K562 (cell line): ENCODE results near the gene UBE2R2. TPM values are rescaled to one million over a fixed set of nuclear protein-coding genes. Genes with fewer than 3 reads are reported as not detected.

ENCODE experiments used
- ATAC-seq: fragments of 200-7000 bp; cut with Tn5 transposase; 3 replicates; pipeline ENCODE4 v1.9.1; 2020; ENCODE audit warnings: moderate library complexity
- BruUV-seq: library from RNA; stranded (reverse); fragments of 400-500 nt; replicated peaks from 2 replicates; lab custom pipeline; 2021; lab: Mats Ljungman, UMichigan
- CTCF ChIA-PET: fragments of 300-600 bp; formaldehyde crosslinking; extraction: SDS; loops from one replicate; lab custom pipeline; 2021; ENCODE audit warnings: low intra/inter-chr PET ratio; lab: Yijun Ruan, JAX
- POLR2A ChIA-PET: fragments of 300-600, 350-650 bp; sonication (Branson Sonifier 250); formaldehyde crosslinking; extraction: SDS; loops from one replicate; lab custom pipeline; 2021; ENCODE audit warnings: antibody characterized with exemption, inconsistent platforms; lab: Yijun Ruan, JAX
- DNase-seq, 4 experiments: peaks; one replicate each; pipeline versions ENCODE4 v3.0.0 to v3.0.0-alpha.2; 2011 to 2018; ENCODE audit warnings: low spot score in 3 of 4, mixed read lengths in 3 of 4; ENCODE audit errors: extremely low read depth in 1 of 4
- FAIRE-seq: peaks from 2 replicates; lab custom pipeline; 2011; peaks lifted over from hg19 to GRCh38; lab: Jason Lieb, UNC
- H2AFZ ChIP-seq: 2 replicates; pipeline ENCODE4 v1.6.0; 2011; ENCODE audit warnings: low read depth, low read length, control low read depth, inconsistent platforms
- H3K27ac ChIP-seq: fragments of 200-600 bp; 3 replicates; pipeline ENCODE4 v1.8.0; 2011; ENCODE audit warnings: low read depth, mild to moderate bottlenecking, control low read depth, inconsistent platforms, low read length, moderate library complexity, mixed read lengths; ENCODE audit errors: extremely low read depth
- H3K27me3 ChIP-seq, 2 experiments: fragments of 300-600 bp in 1 of 2; 2 replicates in 1 of 2; 3 replicates in 1 of 2; pipeline versions ENCODE4 v1.6.0 to v1.8.0; 2011; ENCODE audit warnings: inconsistent platforms in 2 of 2, low read length in 2 of 2, mild to moderate bottlenecking in 1 of 2, mixed read lengths in 1 of 2, moderate library complexity in 1 of 2; ENCODE audit not compliant: control insufficient read depth in 2 of 2, insufficient read depth in 2 of 2
- H3K36me3 ChIP-seq: fragments of 300-600 bp; 3 replicates; pipeline ENCODE4 v1.8.0; 2011; ENCODE audit warnings: mild to moderate bottlenecking, low read length, inconsistent platforms; ENCODE audit not compliant: control insufficient read depth, insufficient read depth
- H3K4me1 ChIP-seq, 2 experiments: fragments of 200-600 bp in 1 of 2; replicated peaks in 1 of 2; 2 replicates in 1 of 2; 3 replicates in 1 of 2; pipeline versions ENCODE4 v1.5.1 to v1.8.0; 2011; ENCODE audit warnings: inconsistent platforms in 2 of 2, low read length in 2 of 2, mild to moderate bottlenecking in 1 of 2, mixed read lengths in 1 of 2, moderate library complexity in 1 of 2; ENCODE audit not compliant: control insufficient read depth in 2 of 2, insufficient read depth in 2 of 2
- H3K4me2 ChIP-seq: 2 replicates; pipeline ENCODE4 v1.6.1; 2011; ENCODE audit warnings: low read length, control low read depth, inconsistent platforms, mixed read lengths; ENCODE audit not compliant: insufficient read depth
- H3K4me3 ChIP-seq: fragments of 200-600 bp; sonication (generic), shearing (Covaris generic); 2 replicates; pipeline ENCODE4 v1.5.1; 2016; ENCODE audit warnings: control low read depth, inconsistent platforms
- H3K79me2 ChIP-seq: fragments of 200-600 bp; 3 replicates; pipeline ENCODE4 v1.8.0; 2011; ENCODE audit warnings: low read length, inconsistent platforms; ENCODE audit not compliant: control insufficient read depth, insufficient read depth
- H3K9ac ChIP-seq, 2 experiments: 2 replicates each; pipeline versions ENCODE4 v1.6.0 to v1.6.1; 2011; ENCODE audit warnings: low read depth in 2 of 2, low read length in 2 of 2, control low read depth in 1 of 2, inconsistent platforms in 1 of 2, mild to moderate bottlenecking in 1 of 2, mixed read lengths in 1 of 2; ENCODE audit not compliant: insufficient read depth in 1 of 2
- H3K9me1 ChIP-seq: one replicate; pipeline ENCODE4 v1.6.0; 2011; ENCODE audit warnings: inconsistent platforms, mild to moderate bottlenecking, low read length, moderate library complexity; ENCODE audit not compliant: control insufficient read depth, insufficient read depth
- H3K9me3 ChIP-seq: replicated peaks from 2 replicates; pipeline ENCODE4 v1.5.1; 2011; ENCODE audit warnings: low read depth, low read length, inconsistent platforms; ENCODE audit not compliant: control insufficient read depth, insufficient read depth
- H4K20me1 ChIP-seq: replicated peaks from 2 replicates; pipeline ENCODE4 v1.6.1; 2011; ENCODE audit warnings: low read length, inconsistent platforms, mixed read lengths; ENCODE audit not compliant: control insufficient read depth, insufficient read depth
- HLTF ChIP-seq: fragments of 450-650 bp; IDR thresholded peaks from 2 replicates; pipeline ENCODE4 v1.6.1; 2016
- PRDM10 ChIP-seq: fragments of 450-650 bp; IDR thresholded peaks from 2 replicates; pipeline ENCODE4 v1.6.1; 2018; ENCODE audit not compliant: partially characterized antibody
- RFX1 ChIP-seq: fragments of 450-650 bp; IDR thresholded peaks from 2 replicates; pipeline ENCODE4 v1.6.1; 2016; ENCODE audit warnings: mild to moderate bottlenecking, moderate library complexity
- WGBS: fragments of 100-300 bp; shearing (Covaris generic); methylation state at CpG from one replicate; pipeline ENCODE4 v1.1.6; 2016; ENCODE audit warnings: low coverage, mixed read lengths; ENCODE audit not compliant: insufficient coverage; ENCODE audit errors: missing lambda C conversion rate; 5-methylcytosine and 5-hydroxymethylcytosine counted together
- in situ Hi-C: fragments of 300-500 bp; cut with MboI; formaldehyde crosslinking; loops from 4 replicates; pipeline ENCODE4 v1.15.0; 2018; ENCODE audit warnings: inconsistent platforms, mixed read lengths
- intact Hi-C: fragments of 100-400 bp; cut with micrococcal nuclease; formaldehyde crosslinking; loops from 2 replicates; pipeline ENCODE4 v1.14.2; 2022
- polyA plus RNA-seq, 8 experiments: library from polyadenylated mRNA; depleted of rRNA in 4 of 8; stranded (reverse) in 5 of 8; unstranded in 3 of 8; fragments of >200 nt; fragmentation: Nextera tagmentation in 2 of 8; fragmentation: Illumina TruSeq in 1 of 8; extraction: Ambion mirVana in 2 of 8; extraction: Trizol in 1 of 8; gene quantifications; 2 replicates each; pipeline versions ENCODE4 v1.2.1 to v1.2.3, GENCODE V29; 2011 to 2014; ENCODE audit warnings: inconsistent platforms in 1 of 8, missing spikeins in 1 of 8
- total RNA-seq, 7 experiments: library from RNA; depleted of rRNA in 6 of 7; stranded (reverse); fragments of >200 nt in 6 of 7; fragmentation: Illumina TruSeq in 2 of 7; extraction: Trizol in 2 of 7; gene quantifications; 2 replicates each; pipeline versions ENCODE4 v1.2.1 to v1.2.3, GENCODE V29; 2011 to 2021; ENCODE audit warnings: low replicate concordance in 1 of 7

UBE2R2 gene
- total and polyA plus RNA-seq, 9 of the 15 experiments (the other 6 are each of a cell fraction or from before 2014, with no cell fraction given): 7.8 to 26.2 (median 11.8) TPM

DNA sequence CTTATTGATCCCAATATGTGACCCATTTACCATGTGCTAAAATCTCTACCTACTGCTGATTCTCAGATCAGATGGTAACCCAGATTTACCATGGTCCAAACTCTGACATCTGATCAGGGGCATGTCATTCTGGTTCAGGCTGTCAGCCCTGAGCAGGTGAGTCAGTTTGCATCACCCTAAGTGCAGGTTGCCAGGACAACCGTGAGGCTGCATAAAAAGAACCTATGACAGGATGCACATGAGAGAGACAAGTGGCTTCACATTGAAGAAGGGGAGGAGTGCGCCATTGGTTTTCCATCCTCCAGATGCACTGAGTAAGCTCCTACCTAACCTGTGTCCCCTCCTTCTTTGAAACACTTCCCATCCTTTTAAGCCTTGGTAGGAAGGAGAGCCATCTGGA lies 22.4 kb upstream of the UBE2R2 start:
- in situ Hi-C loops: no loop called here
- no TSS peak for BruUV-seq
- POLR2A ChIA-PET: interaction anchor here (0.7 kb wide), 1 partner anchor 134 kb away, joined by 4 read pairs; no protein-coding TSS in a partner anchor
- no peak for FAIRE-seq
- H3K9me1 ChIP-seq: no peaks in the 10 kb centered on the region
- 0% methylated on average over 1 of the region's 2 CpGs for WGBS
- TF ChIP-seq HLTF (no peak), PRDM10 (no peak), RFX1 (peak; percentile 48)
- TF ChIP-seq, all 486 proteins: peak for 1
- no peaks in the 10 kb centered on the region for H3K36me3 ChIP-seq
- H3K4me3 ChIP-seq: no peak overlapping the region
- no peaks in the 10 kb centered on the region for H4K20me1 ChIP-seq
- H3K9ac ChIP-seq: no peak overlapping the region
- DNase-seq: no peak
- peaks cover 5 to 23% of the 10 kb centered on the region in 2 experiments; a peak in 3 of 5 replicates for H3K27me3 ChIP-seq
- H3K27ac ChIP-seq: no peak overlapping the region
- no peaks in the 10 kb centered on the region for H3K79me2 ChIP-seq
- no peak for ATAC-seq
- no peak overlapping the region for H3K4me2 ChIP-seq
- CTCF ChIA-PET: no interaction called here
- no peaks in the 10 kb centered on the region for H3K9me3 ChIP-seq
- peaks cover 0 to 7% of the 10 kb centered on the region in 2 experiments; a peak in 2 of 5 replicates for H3K4me1 ChIP-seq
- intact Hi-C loops: no loop called here
- no peak overlapping the region for H2AFZ ChIP-seq
